HG03342 (cell line): ENCODE measurements around the gene PLEKHM3.

Source experiments
- ATAC-seq: cut with Tn5 transposase; IDR thresholded peaks from one replicate; pipeline ENCODE4 v1.9.1; 2021; ENCODE audit warnings: mild to moderate bottlenecking, moderate library complexity; ENCODE audit not compliant: unreplicated experiment

Gene PLEKHM3

GRCh38 chr2:207896525-207897285 is 128.6 kb downstream of the PLEKHM3 start:
- no peak for ATAC-seq

GRCh38 chr2:207895274-207895860 is 130.0 kb downstream of the PLEKHM3 start:
- no peak for ATAC-seq

- ATAC-seq: no peak
Observed at GRCh38 chr2:207892716-207893402, 132.5 kb downstream of the PLEKHM3 start.

GRCh38 chr2:207891086-207891844 is 134.1 kb downstream of the PLEKHM3 start:
- no peak for ATAC-seq

- ATAC-seq: no peak
Observed at GRCh38 chr2:207887500-207887899, 137.8 kb downstream of the PLEKHM3 start.

- ATAC-seq: no peak
Observed at GRCh38 chr2:207885010-207885409, 140.3 kb downstream of the PLEKHM3 start.

- no peak for ATAC-seq
Observed at GRCh38 chr2:207884127-207884526, 141.2 kb downstream of the PLEKHM3 start.

GRCh38 chr2:207883002-207883780 is 142.1 kb downstream of the PLEKHM3 start:
- ATAC-seq: peak; percentile 71

- no peak for ATAC-seq
Observed at GRCh38 chr2:207881902-207882301, 143.4 kb downstream of the PLEKHM3 start.

- ATAC-seq: no peak
Observed at GRCh38 chr2:207879536-207879935, 145.8 kb downstream of the PLEKHM3 start.

GRCh38 chr2:207876842-207877535 is 148.3 kb downstream of the PLEKHM3 start:
- no peak for ATAC-seq

GRCh38 chr2:207875473-207876212 is 149.7 kb downstream of the PLEKHM3 start:
- ATAC-seq: no peak

GRCh38 chr2:207873794-207874193 is 151.5 kb downstream of the PLEKHM3 start:
- peak; percentile 70 for ATAC-seq

GRCh38 chr2:207871911-207872310 is 153.4 kb downstream of the PLEKHM3 start:
- ATAC-seq: no peak

GRCh38 chr2:207871506-207871905 is 153.8 kb downstream of the PLEKHM3 start:
- no peak for ATAC-seq

- ATAC-seq: no peak
Observed at GRCh38 chr2:207870814-207871213, 154.5 kb downstream of the PLEKHM3 start.

GRCh38 chr2:207869784-207870778 is 155.2 kb downstream of the PLEKHM3 start:
- ATAC-seq: peak; percentile 48
